Measurements from ENCODE around the gene YIPF1.
A peak's percentile ranks its signal among the peaks of the same experiment; 100 is the strongest.
"Not testable (repeated sequence)": the region's sequence is repeated elsewhere in the genome, so short reads cannot be mapped to it uniquely, and the experiment has no call there.

Gene YIPF1

GRCh38 chr1:53893999-53894636 is 4.5 kb upstream of the YIPF1 start, which contains the start of gene DIO1:
Gene DIO1, plus strand, starts transcription at chr1:53894187. Its CDS starts 24 bp downstream, at chr1:53894211.
- no peak for DNase-seq

- DNase-seq, result no peak
Measured at GRCh38 chr1:53892911-53893310, 3.3 kb upstream of the YIPF1 start.

DNA sequence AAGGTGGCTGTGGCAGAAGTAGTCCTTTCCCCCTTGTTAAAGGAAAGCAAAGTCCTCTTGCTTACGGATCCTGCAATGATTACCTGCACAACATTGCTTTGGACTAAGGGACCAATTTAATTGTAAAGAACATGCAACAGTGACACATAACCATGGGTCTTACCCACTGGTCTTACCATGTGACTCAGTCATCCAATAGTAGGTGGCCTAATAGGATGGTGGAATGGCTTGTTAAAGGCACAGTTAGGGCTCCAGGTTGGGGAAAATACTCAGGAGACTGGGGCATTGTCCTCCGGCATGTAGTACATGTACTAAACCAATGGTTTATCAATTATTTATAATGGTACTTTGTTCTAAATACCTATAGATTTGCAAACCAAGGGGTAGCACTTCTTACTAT is 2.1 kb upstream of the YIPF1 start:
- DNase-seq, result no peak

GRCh38 chr1:53891018-53891417 is 1.4 kb upstream of the YIPF1 start:
- no peak for DNase-seq

GRCh38 chr1:53890522-53890941 is 935 bp upstream of the YIPF1 start:
- DNase-seq, result no peak

GRCh38 chr1:53888681-53889080 is 916 bp downstream of the YIPF1 start:
- no peak for DNase-seq

- DNase-seq, result not testable (repeated sequence)
Measured at GRCh38 chr1:53883600-53883999, 6.0 kb downstream of the YIPF1 start.

DNA sequence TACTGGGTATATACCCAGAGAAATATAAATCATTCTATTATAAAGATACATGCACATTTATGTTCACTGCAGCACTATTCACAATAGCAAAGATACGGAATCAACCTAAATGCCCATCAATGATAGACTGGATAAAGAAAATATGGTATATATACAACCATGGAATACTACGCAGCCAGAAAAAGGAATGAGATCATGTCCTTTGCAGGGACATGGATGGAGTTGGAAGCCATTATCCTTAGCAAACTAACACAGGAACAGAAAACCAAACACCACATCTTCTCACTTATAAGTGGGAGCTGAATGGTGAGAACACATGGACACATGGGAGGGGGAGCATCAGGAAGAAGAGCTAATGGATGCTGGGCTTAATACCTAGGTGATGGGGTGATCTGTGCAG is 7.7 kb downstream of the YIPF1 start:
- not testable (repeated sequence) for DNase-seq

DNA sequence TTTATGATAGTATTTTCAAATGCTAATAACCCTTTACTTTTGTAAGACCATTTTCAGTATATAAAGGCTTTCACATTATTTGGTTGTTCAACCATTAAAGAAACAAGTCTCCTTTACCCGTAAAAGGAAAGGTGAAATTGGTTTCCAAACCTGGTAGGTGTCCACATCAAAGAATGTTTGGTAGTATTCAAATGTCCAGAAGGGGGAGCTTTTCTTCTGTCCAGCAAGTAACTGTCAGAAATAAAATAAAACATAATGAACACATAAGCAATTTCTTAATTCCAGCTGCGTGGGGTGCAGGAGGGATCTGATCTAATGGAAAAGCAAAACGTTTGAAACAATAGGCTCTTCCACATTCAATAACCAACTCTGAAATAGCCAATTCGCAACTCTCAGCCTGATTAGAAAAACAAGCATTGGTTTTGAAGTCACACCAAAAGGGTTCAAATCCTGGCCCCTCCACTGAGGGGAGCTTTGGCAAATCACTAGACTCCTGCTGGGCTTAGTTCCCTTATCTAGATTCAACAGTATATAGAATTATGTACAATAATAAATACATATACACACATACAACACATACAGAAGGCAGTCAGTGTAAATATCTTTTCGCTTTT is 11.0 kb downstream of the YIPF1 start:
- peak; percentile 24 for DNase-seq

- not testable (repeated sequence) for DNase-seq
Measured at GRCh38 chr1:53875150-53875549, 14.4 kb downstream of the YIPF1 start.

- no peak for DNase-seq
Measured at GRCh38 chr1:53871773-53872484, 17.7 kb downstream of the YIPF1 start.

GRCh38 chr1:53871221-53871620 is 18.4 kb downstream of the YIPF1 start:
- peak; percentile 63 for DNase-seq

GRCh38 chr1:53869454-53870117 is 20.0 kb downstream of the YIPF1 start:
- no peak for DNase-seq

DNA sequence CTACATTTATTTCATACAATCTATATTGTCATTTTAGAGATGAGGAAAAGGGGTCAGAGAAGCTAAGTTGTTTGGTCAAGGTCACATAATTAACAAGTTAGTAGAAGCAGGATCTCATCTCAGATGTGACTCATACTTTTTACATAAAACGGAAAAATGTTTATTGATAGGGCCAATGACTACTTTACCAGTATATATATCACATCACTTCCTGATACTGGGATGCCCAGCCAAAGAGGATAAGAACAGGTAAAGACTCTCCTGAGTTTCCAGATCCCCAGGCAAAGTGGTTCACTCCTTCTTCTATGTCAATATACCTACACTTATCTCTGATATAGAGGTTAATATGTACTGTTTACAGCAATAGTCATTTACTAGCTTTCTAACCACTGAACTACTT is 21.0 kb downstream of the YIPF1 start:
- DNase-seq, result no peak

GRCh38 chr1:53862507-53862906 is 27.1 kb downstream of the YIPF1 start:
- DNase-seq, result peak; percentile 51

GRCh38 chr1:53860967-53861411 is 28.6 kb downstream of the YIPF1 start:
- DNase-seq, result peak; percentile 54

- DNase-seq, result peak; percentile 25
Measured at GRCh38 chr1:53851571-53852285, 37.9 kb downstream of the YIPF1 start.

GRCh38 chr1:53850082-53850673 is 39.4 kb downstream of the YIPF1 start:
- no peak for DNase-seq

DNA sequence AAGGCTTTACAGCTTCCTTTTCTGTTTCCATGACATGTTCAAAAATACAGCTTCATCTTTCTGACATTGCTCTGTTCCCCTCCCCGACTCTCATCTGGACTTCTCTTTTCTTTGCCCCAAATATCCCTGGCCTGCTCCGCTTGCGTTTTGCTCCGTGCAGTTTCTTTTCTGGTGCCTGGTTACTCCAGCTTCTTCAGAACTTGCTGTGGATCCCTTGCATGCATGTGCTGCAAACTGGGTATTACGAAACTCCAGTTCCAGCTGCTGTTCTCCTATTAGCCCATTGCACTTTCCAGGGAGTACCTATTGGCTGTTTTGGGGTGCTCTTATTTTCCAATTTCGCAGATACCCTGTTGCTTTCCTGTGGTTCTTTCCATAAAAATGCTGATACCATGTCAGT is 41.6 kb downstream of the YIPF1 start:
- no peak for DNase-seq

- no peak for DNase-seq
Measured at GRCh38 chr1:53842347-53842746, 47.2 kb downstream of the YIPF1 start.

GRCh38 chr1:53838654-53838974 is 51.0 kb downstream of the YIPF1 start:
- no peak for DNase-seq

DNA sequence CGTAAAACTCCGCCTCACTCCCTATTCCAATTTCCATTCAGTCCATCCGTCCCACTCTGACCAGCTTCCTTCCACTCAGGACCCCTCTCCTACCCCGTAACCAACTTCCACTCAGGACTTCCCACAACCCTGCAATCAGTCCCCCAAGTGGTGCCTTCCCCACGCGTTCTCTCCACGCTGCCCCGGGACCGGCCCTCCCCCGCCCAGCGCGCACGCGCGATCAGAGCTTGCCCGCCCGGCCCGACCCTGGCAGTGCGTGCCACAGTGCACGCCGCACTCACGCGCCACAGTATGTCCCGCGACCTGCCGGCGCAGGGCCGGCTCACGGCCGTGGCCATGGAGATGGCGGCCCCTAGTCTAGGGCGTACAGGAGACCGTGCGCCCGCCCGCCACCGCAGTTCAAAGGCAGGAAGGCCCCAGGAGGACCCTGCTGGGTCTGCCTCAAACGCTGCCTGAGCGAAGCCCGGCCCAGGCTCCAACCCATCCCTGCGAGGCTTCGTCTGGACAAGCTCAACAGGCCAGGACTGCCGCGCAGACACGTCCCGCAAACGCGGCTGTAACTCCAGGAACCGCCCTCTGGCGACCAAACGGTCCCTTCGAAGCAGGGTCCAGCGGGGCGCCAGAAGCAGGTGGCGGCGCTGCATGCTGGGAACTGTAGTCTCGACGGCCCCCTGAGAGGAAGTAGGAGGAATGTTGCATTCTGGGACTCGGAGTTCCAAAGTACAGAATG is 51.5 kb downstream of the YIPF1 start, which contains the start of gene NDC1:
NDC1 (minus strand) TSS at position 373 of the 730 bp plus-strand sequence; CDS start at position 338, 35 bp downstream.
- peak; percentile 98 for DNase-seq
